Middle frontal gyrus (tissue), 1 donor: Measurements from ENCODE around the gene ANKRD40CL.
"Not testable (repeated sequence)": the region's sequence is repeated elsewhere in the genome, so short reads cannot be mapped to it uniquely, and the experiment has no call there.

ENCODE experiments used
- DNase-seq: peaks from one replicate; pipeline ENCODE4 v3.0.0-alpha.2; 2015; ENCODE audit warnings: low spot score; ENCODE audit errors: extremely low spot score

Gene ANKRD40CL

GRCh38 chr17:50767446-50767845 lies at the start of gene ANKRD40CL:
Gene ANKRD40CL, minus strand, starts transcription at chr17:50767518. Its CDS starts 605 bp downstream, at chr17:50766913.
- no peak for DNase-seq

GRCh38 chr17:50816271-50816670 lies 49.0 kb upstream of the ANKRD40CL start:
- DNase-seq: no peak

- no peak for DNase-seq
Observed at GRCh38 chr17:50815400-50815799, 48.1 kb upstream of the ANKRD40CL start.

GRCh38 chr17:50813583-50813982 lies 46.3 kb upstream of the ANKRD40CL start:
- no peak for DNase-seq

GRCh38 chr17:50808888-50809287 lies 41.6 kb upstream of the ANKRD40CL start:
- no peak for DNase-seq

- DNase-seq: no peak
Observed at GRCh38 chr17:50808413-50808812, 41.1 kb upstream of the ANKRD40CL start.

GRCh38 chr17:50807675-50808074 lies 40.4 kb upstream of the ANKRD40CL start:
- no peak for DNase-seq

- DNase-seq: no peak
Observed at GRCh38 chr17:50807009-50807408, 39.7 kb upstream of the ANKRD40CL start.

- no peak for DNase-seq
Observed at GRCh38 chr17:50806141-50806643, 38.9 kb upstream of the ANKRD40CL start.

GRCh38 chr17:50805486-50805885 lies 38.2 kb upstream of the ANKRD40CL start:
- DNase-seq: no peak

- DNase-seq: not testable (repeated sequence)
Observed at GRCh38 chr17:50804749-50805475, 37.6 kb upstream of the ANKRD40CL start.

GRCh38 chr17:50803676-50804075 lies 36.4 kb upstream of the ANKRD40CL start:
- no peak for DNase-seq

- no peak for DNase-seq
Observed at GRCh38 chr17:50802609-50803571, 35.6 kb upstream of the ANKRD40CL start.

GRCh38 chr17:50800196-50800700 lies 32.9 kb upstream of the ANKRD40CL start:
- no peak for DNase-seq

- no peak for DNase-seq
Observed at GRCh38 chr17:50799582-50799981, 32.3 kb upstream of the ANKRD40CL start.

GRCh38 chr17:50798424-50799288 lies 31.3 kb upstream of the ANKRD40CL start:
- no peak for DNase-seq

GRCh38 chr17:50797135-50797810 lies 30.0 kb upstream of the ANKRD40CL start:
- DNase-seq: no peak

- no peak for DNase-seq
Observed at GRCh38 chr17:50794361-50794760, 27.0 kb upstream of the ANKRD40CL start.

- no peak for DNase-seq
Observed at GRCh38 chr17:50793007-50793406, 25.7 kb upstream of the ANKRD40CL start.

- no peak for DNase-seq
Observed at GRCh38 chr17:50792132-50792531, 24.8 kb upstream of the ANKRD40CL start.
